Esophagus muscularis mucosa (tissue), 3 donors: ENCODE measurements around the gene PEX11G.

Experiments
- CTCF ChIP-seq, 3 experiments: fragments of 200-600 bp in 2 of 3; fragments of 450-650 bp in 1 of 3; sonication (generic) in 2 of 3; IDR thresholded peaks; one replicate each; pipeline ENCODE4 v1.5.1; 2017 to 2019; ENCODE audit warnings: antibody characterized with exemption in 3 of 3, mild to moderate bottlenecking in 2 of 3, moderate library complexity in 1 of 3
- POLR2AphosphoS5 ChIP-seq, 2 donors: sonication (generic); formaldehyde crosslinking; IDR thresholded peaks; one replicate each; pipeline ENCODE4 v1.6.1; 2017; ENCODE audit warnings: antibody characterized with exemption in 2 of 2

GRCh38 chr19:7476777-7477494, 11.9 kb downstream of the PEX11G start:
- TF ChIP-seq POLR2AphosphoS5 (IDR thresholded peaks at IDR 0.05): no peak
- no peak for TF ChIP-seq CTCF (IDR thresholded peaks at IDR 0.05)
